GM21529 (cell line): ENCODE data around the gene RXFP1.
"Not testable (repeated sequence)": the region's sequence is repeated elsewhere in the genome, so short reads cannot be mapped to it uniquely, and the experiment has no call there.

Experiments used
- ATAC-seq: cut with Tn5 transposase; IDR thresholded peaks from one replicate; pipeline ENCODE4 v1.9.1; 2021; ENCODE audit not compliant: unreplicated experiment

RXFP1 gene

DNA sequence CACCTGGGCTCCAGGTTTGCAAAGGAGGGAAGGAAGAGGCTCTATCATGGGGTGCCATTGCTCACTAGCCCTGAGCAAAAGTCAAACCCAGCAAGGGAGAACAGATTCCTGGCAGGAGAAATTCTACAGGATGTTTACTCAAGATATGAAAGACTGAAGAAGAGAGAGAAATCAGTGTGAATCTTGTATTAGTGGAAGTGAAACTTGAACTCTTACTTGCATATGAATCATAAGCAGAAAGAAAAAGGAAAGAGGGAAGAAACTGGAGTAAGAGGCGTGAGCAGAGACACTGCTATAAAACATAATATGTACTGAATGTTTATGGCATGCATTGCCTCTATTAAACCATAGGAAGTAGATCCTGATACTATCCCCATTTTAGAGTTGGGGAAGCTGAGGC, 89.1 kb downstream of the RXFP1 start:
- ATAC-seq, result peak; percentile 96

DNA sequence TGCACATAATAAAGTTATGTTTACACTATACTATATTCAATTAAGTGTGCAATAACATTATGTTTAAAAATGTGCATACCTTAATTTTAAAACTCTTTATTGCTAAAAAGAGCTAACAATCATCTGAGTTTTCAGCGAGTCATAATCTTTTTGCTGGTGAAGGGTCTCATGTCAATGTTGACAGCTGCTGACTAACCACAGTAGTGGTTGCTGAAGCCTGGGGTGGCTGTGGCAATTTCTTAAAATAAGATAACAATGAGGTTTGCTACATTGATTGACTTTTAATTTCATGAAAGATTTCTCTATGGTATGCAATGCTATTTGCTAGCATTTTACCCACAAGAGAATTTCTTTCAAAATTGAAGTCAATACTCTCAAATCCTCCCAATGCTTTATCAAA, 91.4 kb downstream of the RXFP1 start:
- no peak for ATAC-seq

DNA sequence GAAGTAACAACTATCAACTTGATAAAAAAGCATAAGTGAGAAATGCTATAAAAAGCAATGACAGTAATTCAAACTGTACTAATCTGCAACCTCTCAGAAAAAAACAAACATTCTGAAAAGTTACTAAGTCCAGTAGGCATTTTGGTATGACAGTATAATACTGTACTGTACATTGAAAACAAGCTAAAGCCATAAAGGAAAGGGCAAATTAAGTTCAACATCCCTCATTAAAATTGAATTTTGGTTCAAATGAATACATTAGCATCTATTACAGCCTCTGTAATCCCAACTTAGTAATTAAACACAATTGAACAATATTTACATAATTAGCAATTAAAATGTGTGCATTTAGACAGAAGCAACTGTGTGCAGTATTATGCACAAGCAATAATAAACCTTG, 96.3 kb downstream of the RXFP1 start:
- ATAC-seq, result no peak

DNA sequence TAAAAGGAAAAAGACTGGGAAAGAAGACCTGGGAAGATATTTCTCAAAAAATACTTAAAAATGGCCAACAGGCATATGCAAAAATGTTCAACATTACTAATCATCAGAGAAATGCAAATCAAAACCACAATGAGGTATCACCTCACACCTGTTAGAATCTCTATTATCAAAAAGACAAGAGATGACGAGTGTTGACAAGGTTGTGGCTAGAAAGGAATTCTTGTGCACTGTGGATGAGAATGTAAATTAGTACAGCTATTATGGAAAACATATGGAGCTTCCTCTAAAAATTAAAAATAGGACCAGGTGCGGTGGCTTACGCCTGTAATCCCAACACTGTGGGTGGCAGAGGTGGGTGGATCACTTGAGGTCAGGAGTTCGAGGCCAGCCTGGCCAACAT, 100.0 kb downstream of the RXFP1 start:
- ATAC-seq, result no peak

GRCh38 chr4:158622251-158622650, 100.6 kb downstream of the RXFP1 start:
- no peak for ATAC-seq

- peak; percentile 94 for ATAC-seq
These were observed 103.3 kb downstream of the RXFP1 start for GRCh38 chr4:158624889-158625478.

DNA sequence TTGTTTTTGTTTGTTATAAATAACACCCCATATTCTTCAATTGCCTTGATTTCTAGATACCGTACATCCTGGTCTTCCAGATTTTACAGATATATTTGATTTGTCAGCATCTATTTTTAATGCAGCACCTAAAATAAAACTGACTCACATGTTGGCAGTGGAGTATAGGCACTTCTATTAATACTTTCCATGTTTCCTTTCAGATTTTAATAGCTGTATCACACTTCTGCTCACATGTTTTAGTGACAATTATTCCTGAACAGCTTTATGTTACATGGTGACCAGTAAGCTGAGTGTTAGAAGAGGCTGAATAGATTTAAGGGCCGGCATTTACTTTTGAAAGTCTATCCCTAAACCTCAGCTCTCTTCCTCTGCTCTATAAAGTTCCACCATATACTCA, 103.9 kb downstream of the RXFP1 start:
- no peak for ATAC-seq

DNA sequence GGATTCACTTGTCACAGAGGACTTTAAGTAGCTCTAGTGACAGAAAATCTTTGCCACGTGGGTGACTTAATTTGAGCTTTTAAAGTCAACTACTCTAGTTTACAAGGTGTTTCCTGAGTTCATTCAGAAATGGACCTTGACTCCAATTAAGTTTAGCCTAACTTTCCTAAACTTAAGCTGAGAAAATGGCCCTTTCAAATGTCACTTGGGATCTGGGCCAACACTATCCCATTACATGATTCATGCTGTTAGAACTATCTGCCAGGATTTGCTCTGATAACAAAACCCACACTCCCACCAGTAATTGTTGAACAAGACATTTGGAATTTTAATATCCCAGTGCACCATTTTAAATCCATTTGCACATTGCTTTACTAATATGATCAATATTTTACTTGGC, 109.2 kb downstream of the RXFP1 start:
- ATAC-seq, result no peak

GRCh38 chr4:158636619-158637018, 114.9 kb downstream of the RXFP1 start:
- no peak for ATAC-seq

DNA sequence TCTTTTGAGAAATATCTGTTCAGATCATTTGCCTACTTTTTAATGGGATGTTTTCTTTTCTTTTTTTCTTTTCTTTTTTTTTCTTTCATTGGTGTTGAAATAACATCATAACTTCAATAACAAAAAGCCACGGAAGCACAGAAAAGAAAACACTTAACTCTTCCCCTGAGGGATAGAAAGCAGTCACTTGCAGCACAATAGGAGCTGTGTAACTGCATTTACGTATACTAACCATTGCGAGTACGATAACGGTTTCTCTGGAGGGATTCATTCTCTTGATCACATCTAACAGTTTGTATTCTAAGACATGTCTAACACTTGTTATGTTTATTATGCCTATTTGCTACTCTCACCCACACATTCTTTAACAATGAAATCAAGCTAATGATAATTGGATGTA, 122.7 kb downstream of the RXFP1 start:
- no peak for ATAC-seq

DNA sequence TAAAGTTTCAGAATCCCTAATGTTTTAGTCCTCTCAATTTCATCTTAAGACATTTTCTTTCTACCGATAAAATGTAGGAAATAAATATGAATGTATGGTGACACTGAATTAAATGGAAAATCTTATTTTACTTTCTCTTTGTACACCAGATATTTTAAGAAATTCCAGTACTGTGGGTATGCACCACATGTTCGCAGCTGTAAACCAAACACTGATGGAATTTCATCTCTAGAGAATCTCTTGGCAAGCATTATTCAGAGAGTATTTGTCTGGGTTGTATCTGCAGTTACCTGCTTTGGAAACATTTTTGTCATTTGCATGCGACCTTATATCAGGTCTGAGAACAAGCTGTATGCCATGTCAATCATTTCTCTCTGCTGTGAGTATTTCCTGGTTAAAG, 123.1 kb downstream of the RXFP1 start:
- no peak for ATAC-seq

DNA sequence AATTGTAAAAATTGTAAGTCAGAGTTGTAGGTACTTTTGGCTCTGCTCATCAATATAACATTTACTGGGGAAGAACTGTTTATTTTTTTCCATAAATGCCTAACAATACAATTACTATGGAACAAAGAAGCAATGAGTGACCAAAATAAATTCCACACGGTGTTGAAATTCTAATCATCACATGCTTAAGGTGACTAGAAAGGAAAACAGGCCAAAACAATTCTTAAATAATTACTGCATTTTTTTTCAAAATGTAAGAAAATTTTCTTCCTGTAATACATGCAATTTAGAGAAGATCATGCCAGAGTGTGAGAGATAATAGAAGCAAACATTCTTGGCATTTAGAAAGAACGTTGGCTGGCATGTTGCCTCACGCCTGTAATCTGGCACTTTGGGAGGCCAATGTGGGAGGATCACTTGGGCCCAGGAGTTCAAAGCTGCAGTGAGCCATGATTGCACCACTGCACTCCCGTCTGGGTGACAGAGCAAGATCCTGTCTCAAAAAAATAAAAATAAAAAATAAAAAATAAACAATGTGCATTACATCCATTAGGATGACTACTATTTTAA, 127.5 kb downstream of the RXFP1 start:
- no peak for ATAC-seq

DNA sequence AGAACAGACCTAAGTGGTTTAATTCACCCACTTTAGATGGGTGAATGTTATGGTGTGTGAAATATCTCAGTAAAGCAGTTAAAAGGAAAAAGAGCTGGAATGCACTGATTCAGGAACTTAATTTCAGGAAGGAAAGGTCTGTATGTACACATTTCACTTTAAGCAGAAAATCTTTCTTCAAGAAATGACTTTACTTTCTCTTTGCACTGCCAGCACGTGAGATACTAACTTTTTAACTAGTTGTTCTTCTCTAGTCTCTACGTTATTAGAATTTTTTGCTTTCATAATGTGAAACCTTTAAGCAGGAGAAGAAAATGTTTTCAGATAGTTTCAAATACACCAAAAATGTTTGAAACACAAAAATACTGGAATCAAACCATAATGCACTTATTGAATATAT, 131.2 kb downstream of the RXFP1 start:
- ATAC-seq, result no peak

DNA sequence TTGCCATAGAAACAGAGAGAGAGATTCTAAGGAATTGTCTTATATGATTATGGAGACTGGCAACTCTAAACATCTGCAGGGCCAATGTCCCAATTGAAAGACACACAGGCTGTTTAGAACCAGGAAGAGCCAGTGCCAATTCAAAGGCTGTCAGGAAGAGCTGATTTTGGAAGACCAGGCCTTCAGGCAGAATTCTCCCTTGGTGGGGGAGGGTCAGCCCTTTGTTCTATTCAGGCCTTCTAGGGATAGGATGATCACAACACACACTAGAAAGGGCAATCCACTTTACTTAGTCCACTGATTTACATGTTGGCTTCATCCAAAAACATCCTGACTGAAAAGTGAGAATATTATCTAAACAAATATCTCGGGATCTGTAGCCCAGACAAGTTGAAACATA, 134.8 kb downstream of the RXFP1 start:
- no peak for ATAC-seq

- no peak for ATAC-seq
These were observed 135.6 kb downstream of the RXFP1 start for GRCh38 chr4:158657291-158657690.

DNA sequence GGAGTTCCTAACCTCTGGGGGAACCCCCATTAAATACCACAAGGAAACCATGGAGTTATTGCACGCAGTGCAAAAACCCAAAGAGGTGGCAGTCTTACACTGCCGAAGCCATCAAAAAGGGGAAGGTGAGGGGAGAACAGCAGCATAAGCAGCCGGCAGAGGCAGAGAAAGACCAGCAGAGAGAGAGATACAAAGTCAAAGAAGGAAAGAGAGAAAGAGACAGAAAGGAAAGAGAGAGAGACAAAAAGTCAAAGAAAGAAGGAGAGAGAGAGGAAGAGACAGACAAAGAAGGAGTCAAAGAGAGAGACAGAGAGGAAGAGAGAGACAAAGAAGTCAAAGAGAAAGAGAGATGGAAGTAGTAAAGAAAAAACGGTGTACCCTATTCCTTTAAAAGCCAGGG, 141.6 kb downstream of the RXFP1 start:
- not testable (repeated sequence) for ATAC-seq

DNA sequence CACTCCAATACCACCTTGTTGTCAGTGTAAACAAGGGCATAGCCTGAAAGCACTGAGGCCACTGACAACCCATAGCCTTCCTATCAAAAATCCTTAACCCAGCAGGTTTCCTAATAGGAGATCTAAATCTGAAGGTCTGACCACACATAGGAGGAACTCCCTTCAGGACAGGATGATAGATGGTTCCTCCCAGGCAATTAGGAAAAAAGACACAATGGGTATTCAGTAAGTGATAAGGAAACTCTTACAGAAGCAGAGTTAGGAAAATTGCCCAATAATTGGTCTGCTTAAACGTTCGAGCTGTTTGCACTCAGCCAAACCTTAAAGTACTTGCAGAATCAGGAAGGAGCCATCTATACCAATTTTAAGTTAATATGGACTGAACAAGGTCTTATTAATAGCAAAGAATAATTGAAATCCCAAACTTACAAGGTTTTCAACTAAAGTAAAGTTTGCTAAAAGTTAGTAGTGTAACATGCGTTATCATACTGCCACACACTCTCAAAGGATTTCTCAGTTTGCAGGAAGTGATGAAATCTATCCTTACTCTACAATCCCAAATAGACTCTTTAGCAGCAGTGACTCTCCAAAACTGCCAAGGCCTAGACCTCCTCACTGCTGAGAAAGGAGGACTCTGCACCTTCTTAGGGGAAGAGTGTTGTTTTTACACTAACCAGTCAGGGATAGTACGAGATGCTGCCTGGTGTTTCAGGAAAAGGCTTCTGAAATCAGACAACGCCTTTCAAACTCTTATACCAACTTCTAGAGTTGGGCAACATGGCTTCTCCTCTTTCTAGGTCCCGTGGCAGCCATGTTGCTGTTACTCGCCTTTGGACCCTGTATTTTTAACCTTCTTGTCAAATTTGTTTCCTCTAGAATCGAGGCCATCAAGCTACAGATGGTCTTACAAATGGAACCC, 142.3 kb downstream of the RXFP1 start:
- ATAC-seq, result not testable (repeated sequence)

DNA sequence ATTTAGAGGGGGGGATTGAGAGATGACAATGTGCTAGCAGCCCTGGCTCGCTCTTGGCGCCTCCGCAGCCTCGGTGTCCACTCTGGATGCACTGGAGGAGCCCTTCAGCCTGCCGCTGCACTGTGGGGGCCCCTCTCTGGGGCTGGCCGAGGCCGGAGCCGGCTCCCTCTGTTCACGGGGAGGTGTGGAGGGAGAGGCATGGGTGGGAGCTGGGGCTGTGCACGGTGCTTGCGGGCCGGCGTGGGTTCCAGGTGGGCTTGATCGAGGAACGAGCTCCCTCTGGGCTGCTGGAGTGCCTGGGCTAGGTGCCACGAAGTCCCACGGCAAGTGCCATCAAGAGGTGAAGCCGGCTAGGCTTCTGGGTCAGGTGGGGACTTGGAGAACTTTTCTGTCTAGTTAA, 143.1 kb downstream of the RXFP1 start:
- ATAC-seq, result no peak

DNA sequence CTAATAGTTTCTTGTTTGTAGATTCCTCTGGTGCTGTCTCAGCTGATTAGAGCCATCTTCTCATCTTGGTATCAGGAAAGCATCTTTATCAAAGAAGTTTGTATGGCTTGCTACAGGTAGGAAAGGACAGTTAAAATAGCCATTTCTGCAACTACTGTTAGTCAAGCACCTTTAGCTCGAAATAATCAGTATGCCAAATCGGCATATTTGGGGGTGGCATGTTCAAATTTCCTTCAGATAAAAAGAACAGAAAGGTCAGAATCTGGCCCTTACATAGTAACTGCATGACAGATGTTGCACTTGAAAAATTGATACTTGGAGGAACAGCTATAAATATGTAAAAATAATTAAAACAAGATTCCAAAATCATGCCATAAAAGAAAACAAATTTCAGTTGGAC, 145.2 kb downstream of the RXFP1 start:
- no peak for ATAC-seq

GRCh38 chr4:158667651-158668198, 146.0 kb downstream of the RXFP1 start:
- no peak for ATAC-seq

GRCh38 chr4:158669310-158669709, 147.6 kb downstream of the RXFP1 start:
- no peak for ATAC-seq
